Right atrium auricular region (tissue), 2 donors: ENCODE data around the gene CACNG4. TPM values are rescaled to one million over a fixed set of nuclear protein-coding genes. Genes with fewer than 3 reads are reported as not detected.

Source experiments
- DNase-seq: peaks from one replicate; pipeline ENCODE4 v3.0.0-alpha.2; 2019; ENCODE audit warnings: low spot score
- H3K27ac ChIP-seq, 2 donors: fragments of 200-600 bp; sonication (generic); 1 replicate in 1 of 2; 2 replicates in 1 of 2; pipeline ENCODE4 v1.5.1; 2016 to 2019
- H3K27me3 ChIP-seq, 2 donors: fragments of 200-600 bp; sonication (generic); one replicate each; pipeline versions ENCODE4 v1.5.1 to v1.6.0; 2017 to 2019
- H3K36me3 ChIP-seq: fragments of 200-600 bp; sonication (generic); one replicate; pipeline ENCODE4 v1.5.1; 2016
- H3K4me1 ChIP-seq, 2 donors: fragments of 200-600 bp; sonication (generic); one replicate each; pipeline versions ENCODE4 v1.5.1 to v1.6.0; 2017 to 2019
- H3K4me3 ChIP-seq, 2 donors: fragments of 200-600 bp; sonication (generic); 1 replicate in 1 of 2; 2 replicates in 1 of 2; pipeline ENCODE4 v1.5.1; 2017 to 2019; ENCODE audit warnings: mild to moderate bottlenecking in 1 of 2, moderate library complexity in 1 of 2
- H3K9me3 ChIP-seq, 2 donors: fragments of 200-600 bp; sonication (generic); one replicate each; pipeline ENCODE4 v1.5.1; 2019
- CTCF ChIP-seq, 2 donors: fragments of 200-600 bp; sonication (generic); IDR thresholded peaks; one replicate each; pipeline ENCODE4 v1.5.1; 2019; ENCODE audit warnings: antibody characterized with exemption in 2 of 2
- total RNA-seq, 2 donors: library from RNA; depleted of rRNA; stranded (reverse); fragments of >200 nt; gene quantifications; one replicate each; pipeline ENCODE4 v1.1.0, GENCODE V29; 2016

Gene CACNG4
- total RNA-seq, 2 donors from 2014 or later, result 0.63 to 1.9 TPM

GRCh38 chr17:66966298-66966697 lies 1.8 kb downstream of the CACNG4 start:
- H3K9me3 ChIP-seq, result no peaks in the 10 kb centered on the region
- no peak overlapping the region for H3K4me3 ChIP-seq
- H3K4me1 ChIP-seq, result peaks cover 0 to 21% of the 10 kb centered on the region in 2 donors
- TF ChIP-seq CTCF (IDR thresholded peaks at IDR 0.05), result no peak
- no peak overlapping the region for H3K27ac ChIP-seq
- DNase-seq, result no peak
- H3K27me3 ChIP-seq, result peaks cover 10 to 25% of the 10 kb centered on the region in 2 donors
- H3K36me3 ChIP-seq, result no peaks in the 10 kb centered on the region

GRCh38 chr17:66966704-66967418 lies 2.4 kb downstream of the CACNG4 start:
- no peak for DNase-seq
- Histone ChIP-seq H3K36me3 (no peaks in the 10 kb centered on the region), H3K4me3 (no peak overlapping the region), H3K27ac (no peak overlapping the region), H3K4me1 (peaks cover 0 to 21% of the 10 kb centered on the region in 2 donors), H3K9me3 (no peaks in the 10 kb centered on the region), H3K27me3 (peaks cover 10 to 25% of the 10 kb centered on the region in 2 donors)
- TF ChIP-seq CTCF (IDR thresholded peaks at IDR 0.05), result no peak

GRCh38 chr17:66967837-66968543 lies 3.5 kb downstream of the CACNG4 start:
- Histone ChIP-seq H3K27me3 (peaks cover 10 to 25% of the 10 kb centered on the region in 2 donors), H3K9me3 (no peaks in the 10 kb centered on the region), H3K4me1 (peaks cover 0 to 21% of the 10 kb centered on the region in 2 donors), H3K36me3 (no peaks in the 10 kb centered on the region), H3K4me3 (no peak overlapping the region), H3K27ac (no peak overlapping the region)
- TF ChIP-seq CTCF (IDR thresholded peaks at IDR 0.05), result no peak
- DNase-seq, result no peak

GRCh38 chr17:66968916-66969315 lies 4.4 kb downstream of the CACNG4 start:
- H3K9me3 ChIP-seq, result no peaks in the 10 kb centered on the region
- H3K27ac ChIP-seq, result no peak overlapping the region
- H3K4me3 ChIP-seq, result no peak overlapping the region
- TF ChIP-seq CTCF (IDR thresholded peaks at IDR 0.05), result no peak
- no peaks in the 10 kb centered on the region for H3K36me3 ChIP-seq
- H3K4me1 ChIP-seq, result peaks cover 0 to 21% of the 10 kb centered on the region in 2 donors
- H3K27me3 ChIP-seq, result peaks cover 10 to 24% of the 10 kb centered on the region in 2 donors
- DNase-seq, result no peak

- H3K27ac ChIP-seq, result no peak overlapping the region
- DNase-seq, result no peak
- H3K36me3 ChIP-seq, result no peaks in the 10 kb centered on the region
- TF ChIP-seq CTCF (IDR thresholded peaks at IDR 0.05), result no peak
- peaks cover 10 to 18% of the 10 kb centered on the region in 2 donors for H3K27me3 ChIP-seq
- H3K4me3 ChIP-seq, result no peak overlapping the region
- H3K9me3 ChIP-seq, result no peaks in the 10 kb centered on the region
- peaks cover 0 to 17% of the 10 kb centered on the region in 2 donors for H3K4me1 ChIP-seq
Measured at GRCh38 chr17:66970140-66970539, 5.6 kb downstream of the CACNG4 start.
